HCT116 (cell line): ENCODE measurements around the gene IL25. TPM values are rescaled to one million over a fixed set of nuclear protein-coding genes. Genes with fewer than 3 reads are reported as not detected.

ENCODE experiments used
- ATAC-seq: fragments of 200-7000 bp; cut with Tn5 transposase; 2 replicates; pipeline ENCODE4 v1.9.1; 2020; ENCODE audit warnings: mild to moderate bottlenecking, moderate library complexity
- BruUV-seq: library from RNA; stranded (reverse); fragments of 400-500 nt; replicated peaks from 2 replicates; lab custom pipeline; 2021; lab: Mats Ljungman, UMichigan
- CTCF ChIA-PET: fragments of 300-600 bp; sonication (Branson Sonifier 250); formaldehyde crosslinking; loops from one replicate; lab custom pipeline; 2021; ENCODE audit warnings: antibody characterized with exemption; lab: Charles Lee
- POLR2A ChIA-PET: fragments of 300-600, 350-600 bp; sonication (Branson Sonifier 250); formaldehyde crosslinking; loops from one replicate; lab custom pipeline; 2021; ENCODE audit warnings: antibody characterized with exemption; lab: Charles Lee
- RAD21 ChIA-PET, 2 experiments: fragments of 300-600 bp; sonication (Branson Sonifier 250); formaldehyde crosslinking; loops; one replicate each; lab custom pipeline; 2023; ENCODE audit warnings: low total read pairs in 2 of 2; ENCODE audit not compliant: uncharacterized antibody in 2 of 2, unreplicated experiment in 2 of 2, low non-redundant PET in 1 of 2; lab: Charles Lee
- DNase-seq: peaks from one replicate; pipeline ENCODE4 v3.0.0-alpha.2; 2010; ENCODE audit warnings: low read depth, low spot score
- H2AFZ ChIP-seq: fragments of 200-600 bp; shearing (Covaris generic), sonication (generic); 2 replicates; pipeline ENCODE4 v1.6.1; 2017; ENCODE audit warnings: low read depth, mixed run types, mixed read lengths, antibody characterized with exemption, low read length; ENCODE audit not compliant: poor library complexity, severe bottlenecking
- H3K27ac ChIP-seq: 2 replicates; pipeline ENCODE4 v1.5.1; 2012; ENCODE audit warnings: low read depth, low read length
- H3K27me3 ChIP-seq: fragments of 200-600 bp; sonication (generic); 2 replicates; pipeline ENCODE4 v1.6.1; 2016; ENCODE audit warnings: mixed run types, low read length, mixed read lengths; ENCODE audit not compliant: insufficient read depth
- H3K36me3 ChIP-seq, 2 experiments: fragments of 200-500 bp in 1 of 2; fragments of 200-600 bp in 1 of 2; sonication (Bioruptor generic) in 1 of 2; sonication (generic) in 1 of 2; 2 replicates each; pipeline versions ENCODE4 v1.5.1 to v1.6.1; 2014 to 2016; ENCODE audit warnings: low read length in 2 of 2, inconsistent platforms in 1 of 2, mixed read lengths in 1 of 2, mixed run types in 1 of 2; ENCODE audit not compliant: insufficient read depth in 2 of 2, control insufficient read depth in 1 of 2
- H3K4me1 ChIP-seq, 2 experiments: fragments of 200-600 bp in 1 of 2; sonication (generic) in 1 of 2; 2 replicates each; pipeline versions ENCODE4 v1.5.1 to v1.6.1; 2012 to 2017; ENCODE audit warnings: low read length in 2 of 2, inconsistent platforms in 1 of 2, mild to moderate bottlenecking in 1 of 2, mixed read lengths in 1 of 2, mixed run types in 1 of 2, moderate library complexity in 1 of 2; ENCODE audit not compliant: insufficient read depth in 2 of 2, control insufficient read depth in 1 of 2
- H3K4me2 ChIP-seq: fragments of 200-600 bp; sonication (generic); 2 replicates; pipeline ENCODE4 v1.6.1; 2017; ENCODE audit warnings: mixed run types, low read length, mixed read lengths
- H3K4me3 ChIP-seq, 2 experiments: fragments of 200-600 bp in 1 of 2; sonication (generic) in 1 of 2; replicated peaks in 1 of 2; 2 replicates each; pipeline ENCODE4 v1.5.1; 2011 to 2016; ENCODE audit warnings: low read length in 2 of 2, control low read depth in 1 of 2, low read depth in 1 of 2, mild to moderate bottlenecking in 1 of 2, mixed read lengths in 1 of 2, mixed run types in 1 of 2
- H3K79me2 ChIP-seq: fragments of 200-600 bp; sonication (generic); 2 replicates; pipeline ENCODE4 v1.6.1; 2017; ENCODE audit warnings: mild to moderate bottlenecking, mixed run types, low read length, moderate library complexity, mixed read lengths; ENCODE audit not compliant: insufficient read depth
- H3K9ac ChIP-seq: fragments of 200-600 bp; sonication (generic); 2 replicates; pipeline ENCODE4 v1.6.1; 2016; ENCODE audit warnings: low read length, mixed read lengths
- H3K9me2 ChIP-seq: fragments of 200-600 bp; sonication (generic), shearing (Covaris generic); 2 replicates; pipeline ENCODE4 v1.6.1; 2017; ENCODE audit warnings: mixed run types, mild to moderate bottlenecking, moderate library complexity; ENCODE audit not compliant: insufficient read depth
- H3K9me3 ChIP-seq, 2 experiments: fragments of 200-500 bp in 1 of 2; fragments of 200-600 bp in 1 of 2; sonication (Bioruptor generic) in 1 of 2; sonication (generic) in 1 of 2; 2 replicates each; pipeline ENCODE4 v1.6.1; 2014 to 2017; ENCODE audit warnings: low read length in 2 of 2, mixed read lengths in 2 of 2, inconsistent platforms in 1 of 2, low read depth in 1 of 2, mild to moderate bottlenecking in 1 of 2, mixed run types in 1 of 2, moderate library complexity in 1 of 2; ENCODE audit not compliant: control insufficient read depth in 1 of 2, insufficient read depth in 1 of 2
- H4K20me1 ChIP-seq: fragments of 200-600 bp; sonication (generic), shearing (Covaris generic); 2 replicates; pipeline ENCODE4 v1.6.1; 2017; ENCODE audit warnings: mixed run types, mild to moderate bottlenecking, moderate library complexity; ENCODE audit not compliant: insufficient read depth
- CBX3 ChIP-seq: IDR thresholded peaks from 2 replicates; pipeline ENCODE4 v1.6.1; 2012; ENCODE audit warnings: low read depth
- CTCF ChIP-seq, 3 experiments: fragments of 200-600 bp in 1 of 3; sonication (generic) in 1 of 3; IDR thresholded peaks in 2 of 3; conservative IDR thresholded peaks in 1 of 3; 2 replicates each; pipeline ENCODE4 v1.5.1; 2012 to 2017; ENCODE audit warnings: low read depth in 2 of 3, low read length in 2 of 3, antibody characterized with exemption in 1 of 3, borderline replicate concordance in 1 of 3, control low read depth in 1 of 3, mild to moderate bottlenecking in 1 of 3, mixed read lengths in 1 of 3, mixed run types in 1 of 3, moderate library complexity in 1 of 3; ENCODE audit not compliant: insufficient read depth in 1 of 3
- EZH2 ChIP-seq: fragments of 200-600 bp; sonication (generic); IDR thresholded peaks from 2 replicates; pipeline ENCODE4 v1.6.1; 2017; ENCODE audit warnings: antibody characterized with exemption, mixed run types
- JUND ChIP-seq: IDR thresholded peaks from 2 replicates; pipeline ENCODE4 v1.6.1; 2012
- SRF ChIP-seq: IDR thresholded peaks from 2 replicates; pipeline ENCODE4 v1.6.1; 2012; ENCODE audit warnings: low read depth
- YY1 ChIP-seq: IDR thresholded peaks from 2 replicates; pipeline ENCODE4 v1.6.1; 2011; ENCODE audit warnings: low read length, low read depth, moderate library complexity, mild to moderate bottlenecking; ENCODE audit not compliant: insufficient replicate concordance; ENCODE audit errors: extremely low read depth
- ZFX ChIP-seq: fragments of 450-650 bp; IDR thresholded peaks from 2 replicates; pipeline ENCODE4 v1.6.1; 2017
- intact Hi-C: fragments of 100-400 bp; cut with micrococcal nuclease; formaldehyde crosslinking; loops from 2 replicates; pipeline ENCODE4 v1.10.0; 2022
- total RNA-seq: library from RNA; stranded (reverse); gene quantifications from one replicate; pipeline ENCODE4 v1.2.1, GENCODE V29; 2021; ENCODE audit not compliant: unreplicated experiment
- TF ChIP-seq, protein P1 (sequence below): IDR thresholded peaks from 2 replicates; pipeline ENCODE4 v1.6.1; 2012

IL25 gene
- total RNA-seq, 1 experiment from 2014 or later: not detected

- DNase-seq (no peak), ATAC-seq (no peak)
- intact Hi-C loops: no loop called here
- Histone ChIP-seq H3K4me2 (no peak overlapping the region), H4K20me1 (no peaks in the 10 kb centered on the region), H3K9ac (no peak overlapping the region), H3K27me3 (no peaks in the 10 kb centered on the region), H3K9me3 (no peaks in the 10 kb centered on the region), H3K79me2 (no peaks in the 10 kb centered on the region), H3K9me2 (no peaks in the 10 kb centered on the region), H2AFZ (no peak overlapping the region), H3K4me3 (no peak overlapping the region), H3K27ac (no peak overlapping the region), H3K36me3 (no peaks in the 10 kb centered on the region), H3K4me1 (no peaks in the 10 kb centered on the region)
- ChIA-PET POLR2A (no interaction called here), CTCF (interaction anchor here (2.0 kb wide), 1 partner anchor 14 kb away, joined by 8 read pairs; no protein-coding TSS in a partner anchor), RAD21 (no interaction called here)
- no TSS peak for BruUV-seq
- TF ChIP-seq CBX3: no peak
- TF ChIP-seq YY1: no peak
- no peak for TF ChIP-seq ZFX
- no peak for TF ChIP-seq JUND
- TF ChIP-seq, protein P1, sequence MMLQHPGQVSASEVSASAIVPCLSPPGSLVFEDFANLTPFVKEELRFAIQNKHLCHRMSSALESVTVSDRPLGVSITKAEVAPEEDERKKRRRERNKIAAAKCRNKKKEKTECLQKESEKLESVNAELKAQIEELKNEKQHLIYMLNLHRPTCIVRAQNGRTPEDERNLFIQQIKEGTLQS: no peak
- no peak for TF ChIP-seq SRF
- no peak for TF ChIP-seq EZH2
- TF ChIP-seq CTCF (IDR thresholded peaks at IDR 0.05 in 2 of 3, conservative IDR thresholded peaks at IDR 0.05 in 1 of 3; ENCODE audit: borderline replicate concordance in 1 of 3, insufficient read depth in 1 of 3, low read depth in 2 of 3, low read length in 2 of 3): no peak
Measured at GRCh38 chr14:23346693-23347405, 25.8 kb upstream of the IL25 start.
